GM18499 (cell line): Measurements from ENCODE around the gene ADAM22.
"Not testable (repeated sequence)": the region's sequence is repeated elsewhere in the genome, so short reads cannot be mapped to it uniquely, and the experiment has no call there.

Source experiments
- ATAC-seq: cut with Tn5 transposase; IDR thresholded peaks from one replicate; pipeline ENCODE4 v1.9.1; 2021; ENCODE audit warnings: moderate number of reproducible peaks; ENCODE audit not compliant: insufficient read depth, unreplicated experiment

ADAM22 gene

GRCh38 chr7:88150033-88150432 lies 216.0 kb downstream of the ADAM22 start:
- ATAC-seq: no peak

GRCh38 chr7:88151119-88151790 lies 217.2 kb downstream of the ADAM22 start:
- no peak for ATAC-seq

- ATAC-seq: no peak
Observed at GRCh38 chr7:88153378-88153777, 219.3 kb downstream of the ADAM22 start.

DNA sequence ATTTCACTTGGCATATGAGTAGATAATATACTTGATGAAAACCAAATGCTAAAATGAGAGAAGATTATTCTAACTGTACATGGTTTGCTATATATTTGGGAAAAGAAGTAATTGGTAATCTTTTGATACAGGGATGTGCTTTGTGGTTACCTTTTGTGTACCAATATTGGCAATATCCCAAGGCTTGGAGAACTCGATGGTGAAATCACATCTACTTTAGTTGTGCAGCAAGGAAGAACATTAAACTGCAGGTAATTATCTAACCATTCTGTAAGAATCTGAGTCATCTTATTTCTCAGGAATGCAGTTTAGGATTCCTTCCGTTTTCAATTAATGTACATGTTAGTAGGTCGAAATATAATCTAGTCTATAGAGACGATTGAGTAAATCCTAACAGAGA lies 221.7 kb downstream of the ADAM22 start:
- ATAC-seq: no peak

GRCh38 chr7:88156356-88156755 lies 222.3 kb downstream of the ADAM22 start:
- ATAC-seq: no peak

DNA sequence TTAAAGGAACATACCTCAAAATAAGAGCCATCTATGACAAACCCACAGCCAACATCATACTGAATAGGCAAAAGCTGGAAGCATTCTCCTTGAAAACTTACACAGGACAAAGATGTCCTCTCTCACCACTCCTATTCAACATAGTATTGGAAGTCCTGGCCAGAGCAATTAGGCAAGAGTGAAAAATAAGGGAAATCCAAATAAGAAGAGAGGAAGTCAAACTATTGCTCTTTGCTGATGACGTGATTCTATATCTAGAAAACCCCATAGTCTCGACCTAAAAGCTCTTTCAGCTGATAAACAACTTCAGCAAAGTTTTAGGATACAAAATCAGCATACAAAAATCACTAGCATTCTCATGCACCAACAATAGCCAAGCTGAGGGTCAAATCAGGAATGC lies 225.7 kb downstream of the ADAM22 start:
- ATAC-seq: not testable (repeated sequence)

DNA sequence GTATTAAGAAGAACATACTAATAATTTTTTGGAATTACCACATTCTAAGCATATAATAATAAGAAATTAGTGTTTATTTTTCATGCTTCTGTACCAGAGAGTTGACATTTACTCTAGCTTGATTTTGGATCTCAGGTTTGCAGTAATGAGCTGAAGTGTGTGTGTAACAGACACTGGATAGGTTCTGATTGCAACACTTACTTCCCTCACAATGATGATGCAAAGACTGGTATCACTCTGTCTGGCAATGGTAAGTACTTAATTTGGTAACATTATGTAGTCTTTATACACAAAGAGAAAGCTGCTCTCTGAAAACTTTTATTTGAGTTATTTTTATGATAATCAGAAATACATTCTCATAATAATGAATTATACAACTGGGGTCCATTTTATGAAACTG lies 231.6 kb downstream of the ADAM22 start:
- no peak for ATAC-seq

- no peak for ATAC-seq
Observed at GRCh38 chr7:88167223-88167622, 233.2 kb downstream of the ADAM22 start.

GRCh38 chr7:88167721-88168120 lies 233.7 kb downstream of the ADAM22 start:
- no peak for ATAC-seq

DNA sequence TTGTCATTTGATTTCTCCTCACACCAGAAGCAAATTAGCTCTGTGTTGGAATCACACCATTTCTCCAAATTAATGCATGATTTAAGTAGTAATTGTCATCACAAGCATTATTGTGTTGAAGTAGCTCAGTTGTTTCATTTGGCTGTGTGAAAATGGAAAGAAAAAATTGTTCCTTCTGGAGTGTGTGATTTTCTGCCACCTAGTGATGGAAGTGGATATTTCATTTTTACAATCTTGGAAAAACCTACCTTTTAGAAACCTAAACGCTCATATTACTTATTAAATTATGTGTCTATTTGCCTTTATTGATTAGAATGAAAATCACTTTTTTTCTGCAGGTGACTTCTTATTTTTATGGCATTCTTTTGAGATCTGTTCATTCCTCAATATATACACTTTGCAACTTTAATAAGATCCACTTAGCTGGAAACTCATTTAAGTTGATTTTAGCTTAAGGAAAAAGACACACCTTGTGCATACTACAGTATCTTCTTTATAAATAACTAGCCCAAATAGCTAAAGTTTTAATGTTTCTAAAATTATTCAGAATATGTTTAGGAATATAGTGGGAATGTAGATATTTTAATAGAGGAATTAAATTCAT lies 235.8 kb downstream of the ADAM22 start:
- ATAC-seq: no peak

- no peak for ATAC-seq
Observed at GRCh38 chr7:88172842-88173241, 238.8 kb downstream of the ADAM22 start.

- no peak for ATAC-seq
Observed at GRCh38 chr7:88176190-88176589, 242.1 kb downstream of the ADAM22 start.

- ATAC-seq: no peak
Observed at GRCh38 chr7:88183051-88183450, 249.0 kb downstream of the ADAM22 start.

GRCh38 chr7:88184848-88185304 lies 250.8 kb downstream of the ADAM22 start:
- peak; percentile 71 for ATAC-seq

- ATAC-seq: no peak
Observed at GRCh38 chr7:88185650-88186049, 251.6 kb downstream of the ADAM22 start.

DNA sequence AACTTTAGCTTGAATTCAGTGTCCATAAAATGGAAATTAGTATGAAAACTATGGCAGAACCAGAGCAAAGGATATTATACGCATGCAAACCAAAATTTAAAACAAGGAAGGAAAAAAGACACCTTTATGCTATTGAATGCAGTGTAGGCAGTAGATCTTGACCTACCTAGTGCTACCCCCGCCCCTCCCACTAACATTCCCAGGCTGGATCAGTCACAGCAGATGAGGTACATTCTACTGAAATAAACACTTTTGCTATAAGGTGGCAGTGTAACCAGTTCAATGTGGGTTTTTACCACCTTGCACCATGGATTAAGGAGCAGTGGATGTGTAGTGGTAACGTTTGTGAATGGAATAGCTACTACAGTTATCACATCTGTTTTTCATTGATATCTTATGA lies 257.9 kb downstream of the ADAM22 start:
- no peak for ATAC-seq

DNA sequence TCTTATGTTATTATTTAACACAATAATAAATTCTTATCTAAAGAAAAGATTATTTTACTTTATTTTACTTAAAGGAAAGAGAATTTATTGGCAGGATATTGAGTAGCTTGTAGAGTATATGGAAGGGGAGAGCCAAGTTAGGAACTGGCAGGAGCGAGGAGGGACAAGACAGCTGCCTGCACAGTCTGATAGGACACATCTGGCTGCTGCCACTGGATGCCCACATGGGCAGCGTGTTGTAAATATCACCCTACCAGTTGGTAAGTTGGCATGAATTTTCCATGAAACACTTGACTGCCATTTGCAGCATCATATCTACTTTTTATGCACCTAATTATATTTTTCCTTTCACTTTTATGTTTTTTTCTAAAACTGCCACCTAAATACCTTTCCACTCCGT lies 266.2 kb downstream of the ADAM22 start:
- ATAC-seq: no peak

GRCh38 chr7:88200789-88201188 lies 266.7 kb downstream of the ADAM22 start:
- no peak for ATAC-seq

DNA sequence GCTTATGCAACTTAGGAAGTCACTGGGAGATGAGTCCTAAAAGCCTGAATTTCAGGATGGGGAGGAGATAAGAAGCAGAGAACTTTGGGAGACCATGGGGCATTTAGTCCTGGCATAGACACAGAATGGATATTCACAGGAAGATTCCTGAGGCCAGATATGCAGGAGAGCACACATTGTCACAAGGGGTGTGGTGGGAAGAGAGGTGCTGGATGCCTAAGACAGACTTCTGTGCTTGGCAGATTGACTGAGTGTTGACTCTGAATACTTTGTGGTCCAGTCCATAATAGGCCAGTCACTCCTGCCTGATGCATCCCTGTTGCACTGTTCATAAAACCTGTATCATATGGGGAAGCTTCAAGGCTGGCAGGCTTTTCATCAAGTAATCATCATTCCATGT lies 267.3 kb downstream of the ADAM22 start:
- ATAC-seq: no peak

DNA sequence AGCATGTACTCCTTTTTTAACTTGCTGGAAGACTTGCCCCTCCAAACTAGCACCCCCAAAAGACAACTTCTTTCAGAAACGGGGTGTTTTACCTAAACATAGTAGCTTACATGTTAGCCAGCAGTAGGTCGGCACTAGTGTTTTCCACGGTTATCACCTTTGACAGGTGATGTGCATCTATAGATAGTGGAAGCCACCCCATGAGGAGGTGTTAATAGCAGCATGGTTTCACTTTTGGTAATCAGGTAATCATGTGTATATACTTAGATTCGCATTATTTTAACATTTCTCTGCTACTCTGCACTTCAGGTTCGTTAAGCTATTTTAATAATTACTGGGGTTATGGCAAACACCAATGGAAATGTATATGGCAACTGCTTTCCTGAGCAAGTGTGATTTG lies 268.2 kb downstream of the ADAM22 start:
- ATAC-seq: no peak

- no peak for ATAC-seq
Observed at GRCh38 chr7:88202799-88203198, 268.7 kb downstream of the ADAM22 start.

GRCh38 chr7:88203401-88203800 lies 269.4 kb downstream of the ADAM22 start:
- ATAC-seq: no peak
